ENCODE data around the gene COTL1. TPM values are rescaled to one million over a fixed set of nuclear protein-coding genes. Genes with fewer than 3 reads are reported as not detected.

COTL1 gene
- total and polyA plus RNA-seq, 2 of the 13 experiments (the other 11 are each of a cell fraction or from before 2014, with no cell fraction given) = 8.7 to 16.9 TPM

GRCh38 chr16:84643674-84644073 is 25.8 kb upstream of the COTL1 start:
- no peaks in the 10 kb centered on the region for H3K9me3 ChIP-seq (ENCODE audit: low read length)
- H3K4me1 ChIP-seq (ENCODE audit: insufficient read depth, low read length) = peaks cover 45% of the 10 kb centered on the region
- H3K27me3 ChIP-seq (ENCODE audit: control insufficient read depth in 1 of 2, insufficient read depth in 2 of 2, low read length in 2 of 2) = peaks cover 0 to 34% of the 10 kb centered on the region in 2 experiments; a peak in 2 of 5 replicates
- peak overlapping the region; percentile 51 for H3K4me2 ChIP-seq (ENCODE audit: low read depth, low read length)
- no peak overlapping the region for H3K9ac ChIP-seq (ENCODE audit: insufficient read depth, low read depth, low read length)
- ChIA-PET CTCF (ENCODE audit: low intra/inter-chr PET ratio, low total read pairs) (no interaction called here), POLR2A (no interaction called here)
- FAIRE-seq (no peak), ATAC-seq (no peak), DNase-seq (ENCODE audit: low spot score) (no peak)
- in situ Hi-C loops (cut with HindIII; ENCODE audit: extremely low pct_ligation_motif_present, low pct_unique_long_range_greater_than_20kb) (no loop called here), intact Hi-C loops (cut with micrococcal nuclease; ENCODE audit: unreplicated experiment) (loop anchor here (1.0 kb wide), 1 partner anchor 87 kb away; no protein-coding TSS in a partner anchor)
- WGBS (ENCODE audit: low lambda C conversion rate) = 60% methylated on average over 4 of the region's 4 CpGs
- H3K79me2 ChIP-seq (ENCODE audit: insufficient read depth, low read length) = no peaks in the 10 kb centered on the region
- 0 out of 2 replicates have a peak, but pooled peaks have one; percentile 24 for TF ChIP-seq U2AF2 (IDR thresholded peaks at IDR 0.05; ENCODE audit: low read depth, low read length)
- TF ChIP-seq ZNF615 (CRISPR knock-in tag; IDR thresholded peaks at IDR 0.05; ENCODE audit: borderline replicate concordance) = no peak
- TF ChIP-seq ZNF629 (CRISPR knock-in tag; conservative IDR thresholded peaks at IDR 0.05) = peak; percentile 82
- 0 out of 2 replicates have a peak, but pooled peaks have one; percentile 7 for TF ChIP-seq ZFP91 (CRISPR knock-in tag; IDR thresholded peaks at IDR 0.05; ENCODE audit: borderline replicate concordance)
- no peaks in the 10 kb centered on the region for H4K20me1 ChIP-seq (ENCODE audit: insufficient read depth, low read length)
- H3K4me3 ChIP-seq (replicated peaks in 1 of 3; ENCODE audit: insufficient read depth in 1 of 3, low read depth in 2 of 3, low read length in 3 of 3) = peak overlapping the region in 1 of 3 experiments; percentile 30; a peak in 1 of 6 replicates
- H3K27ac ChIP-seq (ENCODE audit: extremely low read length, insufficient read depth, low read length) = no peak overlapping the region
- no TSS peak for BruUV-seq (replicated peaks)
- H3K36me3 ChIP-seq (replicated peaks in 1 of 2; ENCODE audit: control insufficient read depth in 1 of 2, insufficient read depth in 2 of 2, low read length in 2 of 2) = no peaks in the 10 kb centered on the region
- no peak overlapping the region for H2AFZ ChIP-seq (ENCODE audit: low read length)

GRCh38 chr16:84643180-84643583 is 25.3 kb upstream of the COTL1 start:
- Histone ChIP-seq H3K4me2 (ENCODE audit: low read depth, low read length) (peak overlapping the region; percentile 51), H3K4me1 (ENCODE audit: insufficient read depth, low read length) (peaks cover 50% of the 10 kb centered on the region), H3K4me3 (replicated peaks in 1 of 3; ENCODE audit: insufficient read depth in 1 of 3, low read depth in 2 of 3, low read length in 3 of 3) (peak overlapping the region in 1 of 3 experiments; percentile 30; a peak in 1 of 6 replicates), H3K9me3 (ENCODE audit: low read length) (no peaks in the 10 kb centered on the region), H2AFZ (ENCODE audit: low read length) (no peak overlapping the region), H3K36me3 (replicated peaks in 1 of 2; ENCODE audit: control insufficient read depth in 1 of 2, insufficient read depth in 2 of 2, low read length in 2 of 2) (no peaks in the 10 kb centered on the region), H3K27me3 (ENCODE audit: control insufficient read depth in 1 of 2, insufficient read depth in 2 of 2, low read length in 2 of 2) (peaks cover 0 to 34% of the 10 kb centered on the region in 2 experiments; a peak in 2 of 5 replicates), H3K9ac (ENCODE audit: insufficient read depth, low read depth, low read length) (no peak overlapping the region), H3K79me2 (ENCODE audit: insufficient read depth, low read length) (no peaks in the 10 kb centered on the region), H3K27ac (ENCODE audit: extremely low read length, insufficient read depth, low read length) (no peak overlapping the region), H4K20me1 (ENCODE audit: insufficient read depth, low read length) (no peaks in the 10 kb centered on the region)
- BruUV-seq (replicated peaks) = no TSS peak
- in situ Hi-C loops (cut with HindIII; ENCODE audit: extremely low pct_ligation_motif_present, low pct_unique_long_range_greater_than_20kb) = no loop called here
- CTCF ChIA-PET (ENCODE audit: low intra/inter-chr PET ratio, low total read pairs) = no interaction called here
- DNase-seq (ENCODE audit: low spot score) (peak; percentile 35), ATAC-seq (peak; percentile 38), FAIRE-seq (no peak)
- intact Hi-C loops (cut with micrococcal nuclease; ENCODE audit: unreplicated experiment) = loop anchor here (1.0 kb wide), 1 partner anchor 87 kb away; no protein-coding TSS in a partner anchor
- 11% methylated on average over 8 of the region's 8 CpGs for WGBS (ENCODE audit: low lambda C conversion rate)
- POLR2A ChIA-PET = no interaction called here
- 0 out of 2 replicates have a peak, but pooled peaks have one; percentile 20 for TF ChIP-seq HDAC2 (CRISPR knock-in tag; IDR thresholded peaks at IDR 0.05)
- TF ChIP-seq FOXP1 (IDR thresholded peaks at IDR 0.05) = no peak
- TF ChIP-seq FOXP1 (CRISPR knock-in tag; IDR thresholded peaks at IDR 0.05) = peak; percentile 11; the same call in 1 of the 2 replicates
- TF ChIP-seq HINFP (CRISPR knock-in tag; IDR thresholded peaks at IDR 0.05; ENCODE audit: low read depth) = no peak; the same call in 1 of the 2 replicates
- no peak for TF ChIP-seq KLF9 (CRISPR knock-in tag; IDR thresholded peaks at IDR 0.05; ENCODE audit: low read depth)
- TF ChIP-seq PITX1 (CRISPR knock-in tag; IDR thresholded peaks at IDR 0.05) = peak; percentile 14; the same call in 1 of the 2 replicates
- no peak for TF ChIP-seq NR2F6 (IDR thresholded peaks at IDR 0.05)
- 0 out of 2 replicates have a peak, but pooled peaks have one; percentile 27 for TF ChIP-seq NR2F6 (CRISPR knock-in tag; IDR thresholded peaks at IDR 0.05)
- peak; percentile 28; the same call in 1 of the 2 replicates for TF ChIP-seq HMG20A (CRISPR knock-in tag; IDR thresholded peaks at IDR 0.05; ENCODE audit: borderline replicate concordance)
- TF ChIP-seq ATF7-NPFF (CRISPR knock-in tag; IDR thresholded peaks at IDR 0.05; ENCODE audit: low read depth) = 0 out of 2 replicates have a peak, but pooled peaks have one; percentile 49
- TF ChIP-seq KLF12 (CRISPR knock-in tag; IDR thresholded peaks at IDR 0.05; ENCODE audit: borderline replicate concordance) = 0 out of 2 replicates have a peak, but pooled peaks have one; percentile 13
- no peak for TF ChIP-seq ZNF451 (CRISPR knock-in tag; IDR thresholded peaks at IDR 0.05)
